Measurements from ENCODE around the gene TEF. TPM values are rescaled to one million over a fixed set of nuclear protein-coding genes. Genes with fewer than 3 reads are reported as not detected.

TEF gene
- total and polyA plus RNA-seq, 2 experiments from 2014 or later = 4.0 to 21.1 TPM

GRCh38 chr22:41348964-41349484, 32.7 kb upstream of the TEF start:
- H3K36me3 ChIP-seq = peaks cover 44% of the 10 kb centered on the region
- H3K4me3 ChIP-seq = no peak overlapping the region
- H3K9me3 ChIP-seq (ENCODE audit: low read depth) = no peaks in the 10 kb centered on the region
- DNase-seq (ENCODE audit: low read depth in 1 of 2, low spot score in 1 of 2) = no peak
- H3K27ac ChIP-seq = no peak overlapping the region
- TF ChIP-seq CTCF (IDR thresholded peaks at IDR 0.05; ENCODE audit: low read depth, low read length) = no peak
- no peaks in the 10 kb centered on the region for H3K4me1 ChIP-seq (ENCODE audit: low read depth)
- no peaks in the 10 kb centered on the region for H3K27me3 ChIP-seq

GRCh38 chr22:41350087-41350486, 31.7 kb upstream of the TEF start:
- no peaks in the 10 kb centered on the region for H3K4me1 ChIP-seq (ENCODE audit: low read depth)
- no peak for TF ChIP-seq CTCF (IDR thresholded peaks at IDR 0.05; ENCODE audit: low read depth, low read length)
- H3K4me3 ChIP-seq = no peak overlapping the region
- H3K9me3 ChIP-seq (ENCODE audit: low read depth) = no peaks in the 10 kb centered on the region
- no peak overlapping the region for H3K27ac ChIP-seq
- no peak for DNase-seq (ENCODE audit: low read depth in 1 of 2, low spot score in 1 of 2)
- peaks cover 36% of the 10 kb centered on the region for H3K36me3 ChIP-seq
- no peaks in the 10 kb centered on the region for H3K27me3 ChIP-seq

GRCh38 chr22:41351011-41351410, 30.7 kb upstream of the TEF start:
- Histone ChIP-seq H3K4me3 (no peak overlapping the region), H3K4me1 (ENCODE audit: low read depth) (no peaks in the 10 kb centered on the region), H3K9me3 (ENCODE audit: low read depth) (no peaks in the 10 kb centered on the region), H3K27ac (no peak overlapping the region), H3K36me3 (peaks cover 33% of the 10 kb centered on the region), H3K27me3 (no peaks in the 10 kb centered on the region)
- no peak for DNase-seq (ENCODE audit: low read depth in 1 of 2, low spot score in 1 of 2)
- TF ChIP-seq CTCF (IDR thresholded peaks at IDR 0.05; ENCODE audit: low read depth, low read length) = no peak

GRCh38 chr22:41352058-41352457, 29.7 kb upstream of the TEF start:
- no peak overlapping the region for H3K4me3 ChIP-seq
- TF ChIP-seq CTCF (IDR thresholded peaks at IDR 0.05; ENCODE audit: low read depth, low read length) = no peak
- peak in 1 of 2 donors; percentile 43 for DNase-seq (ENCODE audit: low read depth in 1 of 2, low spot score in 1 of 2)
- no peaks in the 10 kb centered on the region for H3K9me3 ChIP-seq (ENCODE audit: low read depth)
- no peak overlapping the region for H3K27ac ChIP-seq
- peaks cover 34% of the 10 kb centered on the region for H3K36me3 ChIP-seq
- H3K27me3 ChIP-seq = no peaks in the 10 kb centered on the region
- H3K4me1 ChIP-seq (ENCODE audit: low read depth) = no peaks in the 10 kb centered on the region

GRCh38 chr22:41353862-41354575, 27.7 kb upstream of the TEF start:
- H3K27ac ChIP-seq = no peak overlapping the region
- H3K27me3 ChIP-seq = no peaks in the 10 kb centered on the region
- H3K4me1 ChIP-seq (ENCODE audit: low read depth) = no peaks in the 10 kb centered on the region
- H3K9me3 ChIP-seq (ENCODE audit: low read depth) = no peaks in the 10 kb centered on the region
- no peak for TF ChIP-seq CTCF (IDR thresholded peaks at IDR 0.05; ENCODE audit: low read depth, low read length)
- DNase-seq (ENCODE audit: low read depth in 1 of 2, low spot score in 1 of 2) = no peak
- H3K4me3 ChIP-seq = no peak overlapping the region
- peaks cover 37% of the 10 kb centered on the region for H3K36me3 ChIP-seq

Measured in cardiac muscle cell (in vitro differentiated cells and primary cell).